ENCODE data around the gene SHROOM3.

DNA sequence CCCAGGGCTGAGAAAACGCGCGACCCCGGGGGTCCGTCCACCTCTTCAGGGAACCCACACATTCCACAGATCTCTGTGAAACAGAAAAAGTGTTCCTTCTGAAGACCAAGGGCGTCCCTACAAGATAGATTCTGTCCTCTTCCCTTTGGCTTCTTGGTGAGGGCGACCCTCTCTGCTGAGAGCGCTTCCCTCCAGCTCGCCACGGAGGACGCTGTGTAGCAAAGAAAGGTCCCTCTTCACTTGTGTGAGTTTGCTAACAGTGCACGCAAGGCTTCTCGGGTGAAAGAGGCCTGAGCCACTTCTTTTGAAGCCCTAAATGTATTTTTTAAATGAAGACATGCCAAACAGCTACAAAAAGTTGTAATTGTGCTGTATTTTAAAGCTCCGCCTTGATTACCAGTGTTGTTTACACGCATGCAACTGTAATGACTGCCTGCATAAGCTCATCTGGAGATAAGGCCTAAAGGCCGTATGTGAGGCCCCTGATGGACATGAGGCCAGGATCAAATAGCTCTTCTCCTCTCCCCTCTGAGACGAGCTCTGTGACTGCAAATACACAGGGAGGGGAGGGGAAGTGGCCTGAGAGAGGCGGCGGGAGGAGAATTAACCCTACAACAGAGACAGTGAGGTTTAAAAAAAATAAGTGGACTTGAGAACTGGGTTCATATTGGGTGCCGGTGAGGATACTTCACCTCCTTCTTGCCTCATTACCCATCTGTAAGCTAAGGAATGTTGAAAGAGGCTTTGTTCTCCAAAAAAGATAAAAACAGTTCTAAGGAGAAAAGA lies 367.4 kb downstream of the SHROOM3 start:
- TF ChIP-seq, protein P1, sequence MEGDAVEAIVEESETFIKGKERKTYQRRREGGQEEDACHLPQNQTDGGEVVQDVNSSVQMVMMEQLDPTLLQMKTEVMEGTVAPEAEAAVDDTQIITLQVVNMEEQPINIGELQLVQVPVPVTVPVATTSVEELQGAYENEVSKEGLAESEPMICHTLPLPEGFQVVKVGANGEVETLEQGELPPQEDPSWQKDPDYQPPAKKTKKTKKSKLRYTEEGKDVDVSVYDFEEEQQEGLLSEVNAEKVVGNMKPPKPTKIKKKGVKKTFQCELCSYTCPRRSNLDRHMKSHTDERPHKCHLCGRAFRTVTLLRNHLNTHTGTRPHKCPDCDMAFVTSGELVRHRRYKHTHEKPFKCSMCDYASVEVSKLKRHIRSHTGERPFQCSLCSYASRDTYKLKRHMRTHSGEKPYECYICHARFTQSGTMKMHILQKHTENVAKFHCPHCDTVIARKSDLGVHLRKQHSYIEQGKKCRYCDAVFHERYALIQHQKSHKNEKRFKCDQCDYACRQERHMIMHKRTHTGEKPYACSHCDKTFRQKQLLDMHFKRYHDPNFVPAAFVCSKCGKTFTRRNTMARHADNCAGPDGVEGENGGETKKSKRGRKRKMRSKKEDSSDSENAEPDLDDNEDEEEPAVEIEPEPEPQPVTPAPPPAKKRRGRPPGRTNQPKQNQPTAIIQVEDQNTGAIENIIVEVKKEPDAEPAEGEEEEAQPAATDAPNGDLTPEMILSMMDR (IDR thresholded peaks at IDR 0.05), result no peak
- TF ChIP-seq POLR2A (IDR thresholded peaks at IDR 0.05), result no peak
